Measurements from ENCODE around the gene DIS3L2. TPM values are rescaled to one million over a fixed set of nuclear protein-coding genes. Genes with fewer than 3 reads are reported as not detected.

DIS3L2 gene
- total and polyA plus RNA-seq, 2 of the 4 experiments (the other 2 are of a cell fraction), result 14.7 to 19.2 TPM

DNA sequence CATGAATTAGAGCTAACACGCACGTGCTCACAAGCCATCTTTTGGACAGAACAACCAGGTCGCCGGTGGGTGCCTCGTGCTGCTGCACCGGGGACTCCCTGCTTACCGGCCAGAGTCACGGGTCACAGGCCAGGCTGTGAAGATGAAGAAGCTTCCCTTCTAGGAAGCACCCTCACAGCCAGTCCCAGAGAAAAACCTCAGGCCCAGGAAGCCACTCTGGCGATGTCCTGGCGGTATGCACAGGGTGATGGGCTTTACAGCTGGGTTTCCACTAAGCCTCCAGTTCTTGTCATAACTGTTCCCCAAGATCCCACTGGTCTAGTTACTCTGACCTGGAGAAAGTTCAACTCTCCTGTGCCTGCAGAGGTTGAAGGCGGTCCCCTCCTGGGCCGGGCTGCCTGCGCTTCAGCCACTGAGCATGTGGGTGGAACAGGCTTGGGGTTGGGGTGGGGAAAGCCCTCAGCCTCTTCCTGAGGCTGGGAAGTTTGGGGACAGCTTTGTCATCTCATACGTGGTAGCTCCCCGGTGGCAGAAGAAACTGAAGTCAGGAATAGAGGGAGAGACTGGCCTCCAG, 15.2 kb upstream of the DIS3L2 start:
- H3K9me1 ChIP-seq (ENCODE audit: insufficient read depth, low read length), result no peaks in the 10 kb centered on the region
- no TSS peak for BruUV-seq (replicated peaks)
- DNase-seq (no peak), ATAC-seq (ENCODE audit: low read depth) (no peak)
- no peaks in the 10 kb centered on the region for H3K79me1 ChIP-seq (ENCODE audit: low read depth in 1 of 2, low read length in 2 of 2)
- H4K20me1 ChIP-seq (ENCODE audit: insufficient read depth, low read length), result no peaks in the 10 kb centered on the region
- H2BK15ac ChIP-seq (ENCODE audit: low read depth, low read length), result no peak overlapping the region
- H4K91ac ChIP-seq (ENCODE audit: insufficient read depth, low read depth, low read length), result no peak overlapping the region
- no peak overlapping the region for H2AK9ac ChIP-seq (replicated peaks; ENCODE audit: low read depth, low read length, poor library complexity)
- H3K23ac ChIP-seq (ENCODE audit: low read depth, low read length), result no peak overlapping the region
- no peak overlapping the region for H2BK5ac ChIP-seq (ENCODE audit: low read depth, low read length, poor library complexity, severe bottlenecking)
- H3K27ac ChIP-seq (ENCODE audit: insufficient read depth, low read length), result no peak overlapping the region
- no peak overlapping the region for H3K56ac ChIP-seq (ENCODE audit: extremely low read depth, insufficient read depth, low read length)
- peaks cover 22% of the 10 kb centered on the region for H3K27me3 ChIP-seq (ENCODE audit: control insufficient read depth, insufficient read depth, low read length)
- no peak overlapping the region for H4K8ac ChIP-seq (ENCODE audit: low read depth in 2 of 2, low read length in 2 of 2)
- intact Hi-C loops (cut with micrococcal nuclease), result no loop called here
- ChIA-PET CTCF (interaction anchor here (0.6 kb wide), 1 partner anchor 141 kb away, joined by 5 read pairs; no protein-coding TSS in a partner anchor), POLR2A (ENCODE audit: unreplicated experiment) (no interaction called here)
- no peak overlapping the region for H2BK20ac ChIP-seq (ENCODE audit: low read depth, low read length)
- H3K4ac ChIP-seq (ENCODE audit: low read depth, low read length), result no peak overlapping the region
- no peaks in the 10 kb centered on the region for H3K36me3 ChIP-seq (ENCODE audit: control insufficient read depth, insufficient read depth, low read length)
- TF ChIP-seq MAZ (IDR thresholded peaks at IDR 0.05; ENCODE audit: borderline replicate concordance, low read depth, low read length) (no peak), RCOR1 (IDR thresholded peaks at IDR 0.05; ENCODE audit: insufficient replicate concordance, low read length) (no peak), NFE2L2 (IDR thresholded peaks at IDR 0.05; ENCODE audit: low read depth, low read length) (no peak), CHD1 (IDR thresholded peaks at IDR 0.05; ENCODE audit: low read depth, low read length) (no peak), RAD21 (IDR thresholded peaks at IDR 0.05; ENCODE audit: low read length) (no peak), FOS (IDR thresholded peaks at IDR 0.05; ENCODE audit: low read depth, low read length) (no peak), BHLHE40 (IDR thresholded peaks at IDR 0.05; ENCODE audit: low read depth, low read length) (no peak), RFX5 (IDR thresholded peaks at IDR 0.05; ENCODE audit: low read depth, low read length) (no peak), CEBPB (IDR thresholded peaks at IDR 0.05; ENCODE audit: low read depth, low read length) (no peak), POLR2A (IDR thresholded peaks at IDR 0.05; ENCODE audit: low read depth, low read length) (no peak), MAFK (IDR thresholded peaks at IDR 0.05; ENCODE audit: low read depth, low read length) (no peak), SMC3 (IDR thresholded peaks at IDR 0.05; ENCODE audit: low read depth, low read length) (no peak), MXI1 (IDR thresholded peaks at IDR 0.05; ENCODE audit: borderline replicate concordance, low read depth, low read length) (no peak)
- TF ChIP-seq, protein P1, sequence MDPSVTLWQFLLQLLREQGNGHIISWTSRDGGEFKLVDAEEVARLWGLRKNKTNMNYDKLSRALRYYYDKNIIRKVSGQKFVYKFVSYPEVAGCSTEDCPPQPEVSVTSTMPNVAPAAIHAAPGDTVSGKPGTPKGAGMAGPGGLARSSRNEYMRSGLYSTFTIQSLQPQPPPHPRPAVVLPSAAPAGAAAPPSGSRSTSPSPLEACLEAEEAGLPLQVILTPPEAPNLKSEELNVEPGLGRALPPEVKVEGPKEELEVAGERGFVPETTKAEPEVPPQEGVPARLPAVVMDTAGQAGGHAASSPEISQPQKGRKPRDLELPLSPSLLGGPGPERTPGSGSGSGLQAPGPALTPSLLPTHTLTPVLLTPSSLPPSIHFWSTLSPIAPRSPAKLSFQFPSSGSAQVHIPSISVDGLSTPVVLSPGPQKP (IDR thresholded peaks at IDR 0.05; ENCODE audit: borderline replicate concordance, low read depth, low read length), result no peak
- TF ChIP-seq, protein P2, sequence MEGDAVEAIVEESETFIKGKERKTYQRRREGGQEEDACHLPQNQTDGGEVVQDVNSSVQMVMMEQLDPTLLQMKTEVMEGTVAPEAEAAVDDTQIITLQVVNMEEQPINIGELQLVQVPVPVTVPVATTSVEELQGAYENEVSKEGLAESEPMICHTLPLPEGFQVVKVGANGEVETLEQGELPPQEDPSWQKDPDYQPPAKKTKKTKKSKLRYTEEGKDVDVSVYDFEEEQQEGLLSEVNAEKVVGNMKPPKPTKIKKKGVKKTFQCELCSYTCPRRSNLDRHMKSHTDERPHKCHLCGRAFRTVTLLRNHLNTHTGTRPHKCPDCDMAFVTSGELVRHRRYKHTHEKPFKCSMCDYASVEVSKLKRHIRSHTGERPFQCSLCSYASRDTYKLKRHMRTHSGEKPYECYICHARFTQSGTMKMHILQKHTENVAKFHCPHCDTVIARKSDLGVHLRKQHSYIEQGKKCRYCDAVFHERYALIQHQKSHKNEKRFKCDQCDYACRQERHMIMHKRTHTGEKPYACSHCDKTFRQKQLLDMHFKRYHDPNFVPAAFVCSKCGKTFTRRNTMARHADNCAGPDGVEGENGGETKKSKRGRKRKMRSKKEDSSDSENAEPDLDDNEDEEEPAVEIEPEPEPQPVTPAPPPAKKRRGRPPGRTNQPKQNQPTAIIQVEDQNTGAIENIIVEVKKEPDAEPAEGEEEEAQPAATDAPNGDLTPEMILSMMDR (conservative IDR thresholded peaks at IDR 0.05; ENCODE audit: low read depth, low read length), result no peak
- TF ChIP-seq, protein P3, sequence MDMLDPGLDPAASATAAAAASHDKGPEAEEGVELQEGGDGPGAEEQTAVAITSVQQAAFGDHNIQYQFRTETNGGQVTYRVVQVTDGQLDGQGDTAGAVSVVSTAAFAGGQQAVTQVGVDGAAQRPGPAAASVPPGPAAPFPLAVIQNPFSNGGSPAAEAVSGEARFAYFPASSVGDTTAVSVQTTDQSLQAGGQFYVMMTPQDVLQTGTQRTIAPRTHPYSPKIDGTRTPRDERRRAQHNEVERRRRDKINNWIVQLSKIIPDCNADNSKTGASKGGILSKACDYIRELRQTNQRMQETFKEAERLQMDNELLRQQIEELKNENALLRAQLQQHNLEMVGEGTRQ (IDR thresholded peaks at IDR 0.05; ENCODE audit: low read depth, low read length), result no peak
- no peaks in the 10 kb centered on the region for H3K9me3 ChIP-seq (ENCODE audit: control insufficient read depth, insufficient read depth, low read length)
- H3K14ac ChIP-seq (replicated peaks; ENCODE audit: low read depth, low read length), result no peak overlapping the region
- no peak overlapping the region for H3K18ac ChIP-seq (ENCODE audit: low read depth, low read length)
- in situ Hi-C loops (cut with MboI; ENCODE audit: low sequenced_read_pairs), result no loop called here
- no peak overlapping the region for H2AK5ac ChIP-seq (ENCODE audit: low read depth, low read length)
- no peak overlapping the region for H2AFZ ChIP-seq (replicated peaks; ENCODE audit: low read length, poor library complexity)
- H4K5ac ChIP-seq (ENCODE audit: low read depth, low read length), result no peak overlapping the region
- H3K4me1 ChIP-seq (ENCODE audit: control insufficient read depth, insufficient read depth, low read length), result no peaks in the 10 kb centered on the region
- no peak overlapping the region for H3K9ac ChIP-seq (ENCODE audit: low read depth, low read length)
- H2BK120ac ChIP-seq (ENCODE audit: low read depth, low read length), result no peak overlapping the region
- H3K4me3 ChIP-seq (ENCODE audit: insufficient read depth, low read depth, low read length), result no peak overlapping the region
- H3K4me2 ChIP-seq (ENCODE audit: low read depth, low read length), result no peak overlapping the region
- dilution Hi-C loops (cut with HindIII; ENCODE audit: low sequenced_read_pairs, unreplicated experiment), result no loop called here
- WGBS, 2 experiments (ENCODE audit: extremely low coverage in 2 of 2, insufficient read length in 1 of 2), result 93% methylated on average over 5 of the region's 15 CpGs; no CpG with 5 or more reads in 1 of the 2 experiments
